ENCODE results near the gene AIF1L. TPM values are rescaled to one million over a fixed set of nuclear protein-coding genes. Genes with fewer than 3 reads are reported as not detected.

The AIF1L gene
- total RNA-seq, 1 experiment from 2014 or later, result 103 TPM

- no peaks in the 10 kb centered on the region for H3K9me3 Mint-ChIP-seq
- ChIA-PET CTCF (interaction anchor here (0.6 to 4.1 kb wide), 9 partner anchors 11 to 251 kb away, joined by 3 to 18 read pairs (median 4); partner anchors contain the start of gene NUP214), POLR2A (interaction anchor here (0.6 to 1.6 kb wide), 4 partner anchors 11 to 345 kb away, joined by 3 to 7 read pairs (median 4); partner anchors contain the start of gene NUP214)
- H3K4me1 Mint-ChIP-seq, result peaks cover 60% of the 10 kb centered on the region
- TF ChIP-seq SOX15 (CRISPR knock-in tag; IDR thresholded peaks at IDR 0.05), result no peak
- TF ChIP-seq, protein P1, sequence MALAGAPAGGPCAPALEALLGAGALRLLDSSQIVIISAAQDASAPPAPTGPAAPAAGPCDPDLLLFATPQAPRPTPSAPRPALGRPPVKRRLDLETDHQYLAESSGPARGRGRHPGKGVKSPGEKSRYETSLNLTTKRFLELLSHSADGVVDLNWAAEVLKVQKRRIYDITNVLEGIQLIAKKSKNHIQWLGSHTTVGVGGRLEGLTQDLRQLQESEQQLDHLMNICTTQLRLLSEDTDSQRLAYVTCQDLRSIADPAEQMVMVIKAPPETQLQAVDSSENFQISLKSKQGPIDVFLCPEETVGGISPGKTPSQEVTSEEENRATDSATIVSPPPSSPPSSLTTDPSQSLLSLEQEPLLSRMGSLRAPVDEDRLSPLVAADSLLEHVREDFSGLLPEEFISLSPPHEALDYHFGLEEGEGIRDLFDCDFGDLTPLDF (CRISPR knock-in tag; IDR thresholded peaks at IDR 0.05), result no peak
- no peak for TF ChIP-seq RELA (CRISPR knock-in tag; IDR thresholded peaks at IDR 0.05; ENCODE audit: borderline replicate concordance)
- TF ChIP-seq, protein P2, sequence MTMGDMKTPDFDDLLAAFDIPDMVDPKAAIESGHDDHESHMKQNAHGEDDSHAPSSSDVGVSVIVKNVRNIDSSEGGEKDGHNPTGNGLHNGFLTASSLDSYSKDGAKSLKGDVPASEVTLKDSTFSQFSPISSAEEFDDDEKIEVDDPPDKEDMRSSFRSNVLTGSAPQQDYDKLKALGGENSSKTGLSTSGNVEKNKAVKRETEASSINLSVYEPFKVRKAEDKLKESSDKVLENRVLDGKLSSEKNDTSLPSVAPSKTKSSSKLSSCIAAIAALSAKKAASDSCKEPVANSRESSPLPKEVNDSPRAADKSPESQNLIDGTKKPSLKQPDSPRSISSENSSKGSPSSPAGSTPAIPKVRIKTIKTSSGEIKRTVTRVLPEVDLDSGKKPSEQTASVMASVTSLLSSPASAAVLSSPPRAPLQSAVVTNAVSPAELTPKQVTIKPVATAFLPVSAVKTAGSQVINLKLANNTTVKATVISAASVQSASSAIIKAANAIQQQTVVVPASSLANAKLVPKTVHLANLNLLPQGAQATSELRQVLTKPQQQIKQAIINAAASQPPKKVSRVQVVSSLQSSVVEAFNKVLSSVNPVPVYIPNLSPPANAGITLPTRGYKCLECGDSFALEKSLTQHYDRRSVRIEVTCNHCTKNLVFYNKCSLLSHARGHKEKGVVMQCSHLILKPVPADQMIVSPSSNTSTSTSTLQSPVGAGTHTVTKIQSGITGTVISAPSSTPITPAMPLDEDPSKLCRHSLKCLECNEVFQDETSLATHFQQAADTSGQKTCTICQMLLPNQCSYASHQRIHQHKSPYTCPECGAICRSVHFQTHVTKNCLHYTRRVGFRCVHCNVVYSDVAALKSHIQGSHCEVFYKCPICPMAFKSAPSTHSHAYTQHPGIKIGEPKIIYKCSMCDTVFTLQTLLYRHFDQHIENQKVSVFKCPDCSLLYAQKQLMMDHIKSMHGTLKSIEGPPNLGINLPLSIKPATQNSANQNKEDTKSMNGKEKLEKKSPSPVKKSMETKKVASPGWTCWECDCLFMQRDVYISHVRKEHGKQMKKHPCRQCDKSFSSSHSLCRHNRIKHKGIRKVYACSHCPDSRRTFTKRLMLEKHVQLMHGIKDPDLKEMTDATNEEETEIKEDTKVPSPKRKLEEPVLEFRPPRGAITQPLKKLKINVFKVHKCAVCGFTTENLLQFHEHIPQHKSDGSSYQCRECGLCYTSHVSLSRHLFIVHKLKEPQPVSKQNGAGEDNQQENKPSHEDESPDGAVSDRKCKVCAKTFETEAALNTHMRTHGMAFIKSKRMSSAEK (CRISPR knock-in tag; IDR thresholded peaks at IDR 0.05; ENCODE audit: borderline replicate concordance), result no peak
- TF ChIP-seq, protein P3, sequence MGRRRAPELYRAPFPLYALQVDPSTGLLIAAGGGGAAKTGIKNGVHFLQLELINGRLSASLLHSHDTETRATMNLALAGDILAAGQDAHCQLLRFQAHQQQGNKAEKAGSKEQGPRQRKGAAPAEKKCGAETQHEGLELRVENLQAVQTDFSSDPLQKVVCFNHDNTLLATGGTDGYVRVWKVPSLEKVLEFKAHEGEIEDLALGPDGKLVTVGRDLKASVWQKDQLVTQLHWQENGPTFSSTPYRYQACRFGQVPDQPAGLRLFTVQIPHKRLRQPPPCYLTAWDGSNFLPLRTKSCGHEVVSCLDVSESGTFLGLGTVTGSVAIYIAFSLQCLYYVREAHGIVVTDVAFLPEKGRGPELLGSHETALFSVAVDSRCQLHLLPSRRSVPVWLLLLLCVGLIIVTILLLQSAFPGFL (CRISPR knock-in tag; IDR thresholded peaks at IDR 0.05; ENCODE audit: borderline replicate concordance), result no peak
- no peak for TF ChIP-seq ATF3 (CRISPR knock-in tag; conservative IDR thresholded peaks at IDR 0.05)
- no peak for TF ChIP-seq CREB1 (CRISPR knock-in tag; IDR thresholded peaks at IDR 0.05)
- no peak for TF ChIP-seq ERG (CRISPR knock-in tag; IDR thresholded peaks at IDR 0.05)
- TF ChIP-seq ZNF423 (CRISPR knock-in tag; IDR thresholded peaks at IDR 0.05), result no peak
- no peak for TF ChIP-seq SMAD4 (CRISPR knock-in tag; IDR thresholded peaks at IDR 0.05)
- TF ChIP-seq, protein P4, sequence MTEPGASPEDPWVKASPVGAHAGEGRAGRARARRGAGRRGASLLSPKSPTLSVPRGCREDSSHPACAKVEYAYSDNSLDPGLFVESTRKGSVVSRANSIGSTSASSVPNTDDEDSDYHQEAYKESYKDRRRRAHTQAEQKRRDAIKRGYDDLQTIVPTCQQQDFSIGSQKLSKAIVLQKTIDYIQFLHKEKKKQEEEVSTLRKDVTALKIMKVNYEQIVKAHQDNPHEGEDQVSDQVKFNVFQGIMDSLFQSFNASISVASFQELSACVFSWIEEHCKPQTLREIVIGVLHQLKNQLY (CRISPR knock-in tag; IDR thresholded peaks at IDR 0.05), result no peak
- TF ChIP-seq, protein P5, sequence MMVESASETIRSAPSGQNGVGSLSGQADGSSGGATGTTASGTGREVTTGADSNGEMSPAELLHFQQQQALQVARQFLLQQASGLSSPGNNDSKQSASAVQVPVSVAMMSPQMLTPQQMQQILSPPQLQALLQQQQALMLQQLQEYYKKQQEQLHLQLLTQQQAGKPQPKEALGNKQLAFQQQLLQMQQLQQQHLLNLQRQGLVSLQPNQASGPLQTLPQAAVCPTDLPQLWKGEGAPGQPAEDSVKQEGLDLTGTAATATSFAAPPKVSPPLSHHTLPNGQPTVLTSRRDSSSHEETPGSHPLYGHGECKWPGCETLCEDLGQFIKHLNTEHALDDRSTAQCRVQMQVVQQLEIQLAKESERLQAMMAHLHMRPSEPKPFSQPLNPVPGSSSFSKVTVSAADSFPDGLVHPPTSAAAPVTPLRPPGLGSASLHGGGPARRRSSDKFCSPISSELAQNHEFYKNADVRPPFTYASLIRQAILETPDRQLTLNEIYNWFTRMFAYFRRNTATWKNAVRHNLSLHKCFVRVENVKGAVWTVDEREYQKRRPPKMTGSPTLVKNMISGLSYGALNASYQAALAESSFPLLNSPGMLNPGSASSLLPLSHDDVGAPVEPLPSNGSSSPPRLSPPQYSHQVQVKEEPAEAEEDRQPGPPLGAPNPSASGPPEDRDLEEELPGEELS (CRISPR knock-in tag; IDR thresholded peaks at IDR 0.05), result no peak
- no peak for TF ChIP-seq ZNF138 (CRISPR knock-in tag; conservative IDR thresholded peaks at IDR 0.05)
- TF ChIP-seq, protein P6, sequence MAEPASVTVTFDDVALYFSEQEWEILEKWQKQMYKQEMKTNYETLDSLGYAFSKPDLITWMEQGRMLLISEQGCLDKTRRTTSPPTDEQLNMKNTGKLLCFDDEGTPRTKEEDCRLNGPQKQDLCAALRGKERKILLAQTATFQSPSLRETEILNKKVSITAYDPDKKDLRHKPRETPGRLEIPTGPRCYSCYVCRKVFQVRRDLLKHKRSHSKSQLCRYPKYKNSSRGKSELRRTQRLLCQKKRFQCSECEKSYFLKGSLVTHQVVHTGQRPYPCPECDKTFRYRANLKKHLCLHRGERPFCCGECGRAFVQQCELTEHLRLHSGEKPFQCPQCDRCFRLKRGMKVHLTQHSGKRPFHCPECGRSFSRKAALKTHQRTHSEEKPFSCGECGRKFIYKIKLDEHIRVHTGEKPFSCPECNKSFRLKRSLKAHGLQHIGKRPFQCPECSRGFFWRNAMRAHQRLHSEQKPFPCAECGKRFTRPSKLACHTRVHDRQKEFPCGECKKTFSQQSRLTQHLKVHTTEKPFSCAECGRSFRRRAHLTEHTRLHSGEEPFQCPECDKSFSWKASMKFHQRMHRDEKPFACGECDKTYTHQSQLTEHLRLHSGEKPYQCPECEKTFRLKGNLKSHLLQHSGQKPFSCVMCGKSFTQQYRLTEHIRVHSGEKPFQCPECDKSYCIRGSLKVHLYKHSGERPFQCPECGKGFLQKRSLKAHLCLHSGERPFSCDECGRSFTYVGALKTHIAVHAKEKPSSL (CRISPR knock-in tag; conservative IDR thresholded peaks at IDR 0.05), result no peak
- ATAC-seq, result peak; percentile 2; the same call in 1 of the 2 replicates
- peaks cover 2% of the 10 kb centered on the region; the same call in 1 of the 2 replicates for H3K36me3 Mint-ChIP-seq
- peak; percentile 46 for DNase-seq (ENCODE audit: low spot score)
- peak overlapping the region; percentile 39 for H3K4me3 Mint-ChIP-seq
- peak overlapping the region; percentile 96 for H3K27ac Mint-ChIP-seq
- H3K27me3 Mint-ChIP-seq (ENCODE audit: low read depth), result peaks cover 6% of the 10 kb centered on the region
Measured at GRCh38 chr9:131098391-131099101, 2.2 kb downstream of the AIF1L start.
